GM13976 (cell line): ENCODE results near the gene BACH2.

Experiments
- DNase-seq: peaks from one replicate; pipeline ENCODE4 v3.0.0; 2012; ENCODE audit warnings: low spot score
- in situ Hi-C: fragments of 300-500 bp; cut with MboI; formaldehyde crosslinking; loops from one replicate; pipeline ENCODE4 v1.12.0; 2022; ENCODE audit warnings: low sequenced_read_pairs, mixed read lengths, inconsistent platforms; ENCODE audit not compliant: unreplicated experiment
- TF ChIP-seq, protein P1 (sequence below): IDR thresholded peaks from 2 replicates; pipeline ENCODE4 v1.5.1; 2012; ENCODE audit warnings: borderline replicate concordance, mild to moderate bottlenecking; ENCODE audit not compliant: insufficient read depth; ENCODE audit errors: extremely low read depth, missing control alignments, control extremely low read depth

The BACH2 gene

GRCh38 chr6:90304308-90304707, 7.7 kb upstream of the BACH2 start:
- in situ Hi-C loops, result no loop called here
- no peak for DNase-seq
- TF ChIP-seq, protein P1, sequence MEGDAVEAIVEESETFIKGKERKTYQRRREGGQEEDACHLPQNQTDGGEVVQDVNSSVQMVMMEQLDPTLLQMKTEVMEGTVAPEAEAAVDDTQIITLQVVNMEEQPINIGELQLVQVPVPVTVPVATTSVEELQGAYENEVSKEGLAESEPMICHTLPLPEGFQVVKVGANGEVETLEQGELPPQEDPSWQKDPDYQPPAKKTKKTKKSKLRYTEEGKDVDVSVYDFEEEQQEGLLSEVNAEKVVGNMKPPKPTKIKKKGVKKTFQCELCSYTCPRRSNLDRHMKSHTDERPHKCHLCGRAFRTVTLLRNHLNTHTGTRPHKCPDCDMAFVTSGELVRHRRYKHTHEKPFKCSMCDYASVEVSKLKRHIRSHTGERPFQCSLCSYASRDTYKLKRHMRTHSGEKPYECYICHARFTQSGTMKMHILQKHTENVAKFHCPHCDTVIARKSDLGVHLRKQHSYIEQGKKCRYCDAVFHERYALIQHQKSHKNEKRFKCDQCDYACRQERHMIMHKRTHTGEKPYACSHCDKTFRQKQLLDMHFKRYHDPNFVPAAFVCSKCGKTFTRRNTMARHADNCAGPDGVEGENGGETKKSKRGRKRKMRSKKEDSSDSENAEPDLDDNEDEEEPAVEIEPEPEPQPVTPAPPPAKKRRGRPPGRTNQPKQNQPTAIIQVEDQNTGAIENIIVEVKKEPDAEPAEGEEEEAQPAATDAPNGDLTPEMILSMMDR, result no peak

DNA sequence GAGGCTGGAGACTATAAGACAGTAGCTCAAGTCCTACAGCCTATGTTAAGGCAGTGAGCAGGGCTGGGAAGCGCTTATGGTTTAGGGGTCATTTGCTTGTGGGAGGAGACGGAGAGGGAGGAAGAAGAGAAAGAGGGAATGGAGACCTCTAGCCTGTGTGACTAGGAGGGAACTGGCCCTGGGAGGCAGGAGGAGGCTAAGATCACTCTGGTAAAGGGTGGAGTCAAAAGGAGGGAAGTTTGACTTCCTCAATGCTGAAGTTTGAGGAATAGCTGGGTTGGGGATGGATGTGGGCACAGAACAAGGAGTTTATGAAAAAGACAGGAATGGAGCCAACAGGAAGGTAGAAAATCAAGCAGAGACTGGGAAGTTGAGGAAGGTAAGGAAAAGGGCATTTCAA, 6.4 kb upstream of the BACH2 start:
- DNase-seq, result no peak
- TF ChIP-seq, protein P1, result no peak
- in situ Hi-C loops, result no loop called here

- DNase-seq, result no peak
- in situ Hi-C loops, result no loop called here
These were observed 5.7 kb upstream of the BACH2 start for GRCh38 chr6:90302320-90302719.

DNA sequence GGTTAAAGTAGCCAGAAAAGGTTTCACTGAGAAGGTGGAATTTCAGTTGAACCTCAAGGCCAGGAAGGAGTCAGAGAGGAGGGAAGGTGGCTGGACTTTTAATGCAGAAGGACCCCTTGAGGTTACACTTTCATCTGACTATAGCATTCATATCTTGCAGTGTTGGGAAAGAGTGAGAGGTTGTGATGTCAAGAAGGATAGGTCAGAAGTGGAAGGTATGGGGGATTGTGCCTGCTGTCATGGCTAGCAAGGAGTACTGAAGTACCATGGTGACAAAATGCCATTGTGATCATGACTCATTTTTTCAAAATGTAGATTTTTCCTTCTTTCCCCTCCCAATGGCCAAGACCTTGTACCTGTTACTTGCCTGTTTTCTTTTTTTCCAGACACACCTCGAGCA, 5.2 kb upstream of the BACH2 start:
- DNase-seq, result no peak
- in situ Hi-C loops, result no loop called here
- TF ChIP-seq, protein P1, result no peak

More at GRCh38 chr6:90302320-90302719, 5.7 kb upstream of the BACH2 start:
- TF ChIP-seq, protein P1, result no peak

DNA sequence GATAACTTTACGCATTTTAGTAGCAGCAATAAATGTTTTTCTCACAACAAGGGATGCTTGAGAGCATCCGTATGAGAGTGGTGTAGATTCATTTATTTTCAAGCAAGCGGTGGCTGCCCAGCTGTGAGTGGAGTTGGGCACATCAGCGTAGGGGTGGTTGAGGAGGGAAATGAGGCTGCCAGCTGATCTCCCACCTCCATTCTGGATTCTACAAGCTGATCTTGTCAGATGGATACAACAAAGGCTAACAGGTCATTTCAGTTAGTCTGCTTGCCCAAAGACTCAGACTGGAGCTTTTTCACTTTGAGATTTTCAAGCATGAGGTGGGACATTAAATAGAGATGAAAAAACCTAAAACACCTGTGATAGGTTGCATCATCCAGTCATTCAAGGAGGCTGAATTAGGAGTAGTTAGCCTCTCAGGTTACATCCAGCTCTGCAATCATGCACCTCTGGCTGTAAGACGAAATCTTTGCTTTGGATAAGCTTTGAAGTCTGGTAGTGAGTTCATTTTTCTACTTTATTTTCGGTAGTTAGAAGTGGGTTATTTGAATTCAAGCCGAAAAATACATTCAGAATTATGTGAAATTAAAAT, 1.9 kb upstream of the BACH2 start:
- DNase-seq, result no peak
- TF ChIP-seq, protein P1, result no peak
- in situ Hi-C loops, result no loop called here

DNA sequence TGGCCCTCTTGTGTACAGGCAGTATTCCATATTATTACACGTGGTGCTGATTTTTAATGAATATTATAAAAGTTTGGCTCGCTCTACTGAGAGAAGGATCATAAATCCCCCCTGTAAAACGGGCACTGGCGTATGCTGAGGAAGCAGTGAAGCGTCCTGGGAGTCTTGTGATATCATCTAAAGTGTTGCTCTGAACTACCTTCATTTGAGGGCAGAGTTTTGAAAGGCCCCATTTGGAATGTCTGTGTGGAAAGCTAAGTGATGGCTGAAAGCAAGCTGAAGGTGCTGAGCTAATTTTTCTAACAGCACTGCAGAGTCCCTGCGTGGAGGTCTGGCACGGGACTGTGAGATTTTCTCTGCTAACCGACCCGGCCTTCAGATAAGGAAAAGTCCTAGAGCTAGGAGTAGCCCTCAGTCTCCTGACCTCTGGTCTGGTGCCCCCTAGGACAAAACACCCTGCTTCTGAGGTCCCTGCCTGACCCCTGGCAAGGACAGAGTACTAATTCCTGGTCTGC, 1.3 kb upstream of the BACH2 start:
- DNase-seq, result no peak
- TF ChIP-seq, protein P1, result no peak
- in situ Hi-C loops, result no loop called here

DNA sequence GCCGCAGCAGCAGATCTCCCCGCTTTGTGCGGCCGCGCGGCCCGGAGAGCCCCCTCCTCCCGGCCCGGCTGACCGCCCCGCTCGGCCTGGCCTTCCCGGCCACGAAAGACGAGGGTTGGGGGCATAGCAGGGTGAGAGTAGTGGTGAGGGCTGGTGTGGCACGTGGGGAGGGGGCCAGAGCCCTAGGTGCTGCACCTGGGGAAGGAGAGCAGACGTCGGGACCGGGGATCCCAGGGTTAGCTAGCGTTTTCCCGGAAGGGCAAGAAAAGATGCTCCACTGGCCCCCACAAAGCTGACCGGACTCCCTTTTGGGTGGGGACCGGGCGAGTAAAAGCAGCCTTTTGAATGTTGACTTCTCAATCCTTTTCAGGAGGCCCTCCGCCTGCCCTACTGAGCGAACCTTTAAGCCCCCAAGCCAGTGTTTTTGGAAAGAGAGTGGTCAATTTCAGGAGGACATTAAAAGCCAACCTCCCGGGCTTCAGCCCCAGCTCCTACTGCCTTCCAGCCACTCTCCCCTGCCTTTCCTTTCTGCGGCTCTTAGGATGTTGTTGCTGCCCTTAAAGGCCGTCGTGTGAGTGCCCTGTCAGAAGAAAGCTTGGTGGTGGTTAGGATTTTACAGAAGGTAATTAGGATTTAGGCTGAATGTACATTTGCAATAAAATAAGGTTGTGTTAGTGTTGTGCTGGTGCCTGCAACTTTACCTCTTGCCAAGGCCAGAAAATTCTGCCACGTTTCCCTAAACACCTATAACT, 648 bp upstream of the BACH2 start:
- no peak for DNase-seq
- TF ChIP-seq, protein P1, result no peak
- in situ Hi-C loops, result no loop called here
